ENCODE measurements around the gene SP140L.
"Not testable (repeated sequence)": the region's sequence is repeated elsewhere in the genome, so short reads cannot be mapped to it uniquely, and the experiment has no call there.

Gene SP140L

GRCh38 chr2:230423851-230424458 lies 97.0 kb downstream of the SP140L start:
- no peak for DNase-seq

DNA sequence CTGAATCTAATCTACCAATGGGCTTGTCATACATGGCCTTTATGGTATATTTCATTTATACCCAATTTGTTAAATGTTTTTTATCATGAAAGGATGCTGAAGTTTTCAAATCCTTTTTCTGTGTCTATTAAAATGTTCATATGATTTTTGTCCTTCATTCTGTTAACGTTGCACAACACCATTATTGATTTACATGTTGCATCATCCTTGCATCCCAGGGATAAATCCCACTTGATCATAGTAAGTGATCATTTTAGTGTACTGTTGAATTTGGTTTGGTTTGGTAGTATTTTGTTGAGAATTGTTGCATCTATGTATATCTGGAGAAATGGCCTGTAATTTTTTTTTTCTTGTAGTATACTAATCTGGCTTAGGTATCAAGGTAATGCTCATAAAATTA lies 98.4 kb downstream of the SP140L start:
- no peak for DNase-seq

- no peak for DNase-seq
Measured at GRCh38 chr2:230429513-230429912, 102.5 kb downstream of the SP140L start.

GRCh38 chr2:230430957-230431910 lies 104.2 kb downstream of the SP140L start:
- DNase-seq, result no peak

GRCh38 chr2:230434677-230435324 lies 107.8 kb downstream of the SP140L start:
- DNase-seq, result no peak

DNA sequence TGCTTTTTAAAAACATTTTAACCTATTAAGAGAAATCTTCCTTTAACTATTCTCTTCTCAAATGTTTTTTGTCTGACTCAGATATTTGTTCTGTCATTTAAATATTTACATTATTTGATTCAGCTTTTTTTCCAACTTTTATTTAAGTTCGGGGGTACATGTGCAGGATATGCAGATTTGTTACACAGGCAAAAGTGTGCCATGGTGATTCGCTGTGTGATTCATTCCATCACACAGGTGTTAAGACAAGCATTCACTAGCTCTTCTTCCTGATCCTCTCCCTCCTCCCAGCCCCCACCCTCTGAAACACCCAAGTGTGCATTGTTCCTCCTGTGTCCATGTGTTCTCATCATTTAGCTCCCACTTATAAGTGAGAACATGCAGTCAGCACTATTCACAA lies 108.4 kb downstream of the SP140L start:
- DNase-seq, result no peak

- DNase-seq, result not testable (repeated sequence)
Measured at GRCh38 chr2:230439121-230439520, 112.1 kb downstream of the SP140L start.

DNA sequence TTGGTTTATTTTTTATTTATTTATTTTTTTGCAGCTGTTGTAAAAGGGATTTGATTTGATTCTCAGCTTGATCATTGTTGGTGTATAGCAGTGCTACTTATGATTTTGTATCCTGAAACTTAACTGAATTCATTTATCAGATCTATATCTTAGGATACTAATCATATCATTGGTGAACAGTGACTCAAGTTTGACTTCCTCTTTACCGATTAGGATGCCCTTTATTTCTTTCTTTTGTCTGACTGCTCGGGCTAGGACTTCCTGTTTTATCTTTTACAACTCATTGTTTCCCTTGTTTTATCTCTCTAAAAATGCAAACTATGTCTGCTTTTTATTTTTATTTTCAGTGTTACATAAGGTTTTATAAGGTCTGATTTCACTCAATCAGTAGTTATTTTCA lies 112.6 kb downstream of the SP140L start:
- DNase-seq, result no peak

DNA sequence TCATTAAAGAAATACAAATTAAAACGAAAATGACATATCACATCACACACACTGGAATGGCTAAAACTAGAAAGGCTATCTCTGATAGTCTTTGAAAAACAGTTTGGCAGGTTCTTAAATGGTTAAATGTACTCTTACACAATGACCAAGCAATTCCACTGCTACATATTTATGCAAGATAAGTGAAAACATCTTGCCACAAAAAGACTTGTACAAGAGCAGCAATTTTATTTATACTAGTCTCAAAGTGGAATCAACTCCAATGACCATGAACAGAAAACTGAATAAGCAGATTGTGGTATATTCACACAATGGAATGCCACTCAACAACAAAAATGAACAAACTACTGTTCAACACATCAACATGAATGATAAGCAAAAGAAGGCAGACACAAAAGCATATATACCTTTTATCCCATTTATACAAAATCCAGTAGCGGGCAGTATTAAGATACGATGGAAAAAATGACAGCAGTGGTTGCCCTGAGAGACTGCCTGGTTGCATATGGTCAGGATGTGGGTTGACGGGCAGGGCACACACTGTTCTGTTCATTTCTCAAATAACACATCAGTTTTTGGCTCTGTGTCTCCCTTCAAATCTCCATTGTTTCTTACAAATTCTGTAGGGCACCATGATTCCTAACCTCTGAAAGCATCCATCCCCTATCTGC lies 114.4 kb downstream of the SP140L start:
- no peak for DNase-seq

DNA sequence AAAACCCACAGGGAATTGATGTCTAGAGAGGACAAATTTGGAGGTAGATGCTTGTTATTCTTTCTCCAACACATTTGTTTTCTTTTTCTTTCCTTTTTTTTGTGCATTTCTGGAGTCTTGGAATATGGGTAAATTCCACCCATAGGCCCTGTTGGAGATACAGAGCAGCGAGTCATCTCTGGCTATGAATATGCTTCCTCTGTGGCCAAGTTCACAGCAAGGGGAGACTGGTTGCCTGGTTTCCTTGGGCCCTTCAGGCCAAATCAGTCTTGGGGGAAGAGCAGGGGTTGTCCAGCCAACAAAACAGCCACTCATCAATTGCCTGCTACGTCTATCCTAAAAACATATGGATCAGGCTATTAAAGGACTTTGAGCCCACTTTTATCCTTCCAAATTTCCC lies 116.5 kb downstream of the SP140L start:
- DNase-seq, result no peak

DNA sequence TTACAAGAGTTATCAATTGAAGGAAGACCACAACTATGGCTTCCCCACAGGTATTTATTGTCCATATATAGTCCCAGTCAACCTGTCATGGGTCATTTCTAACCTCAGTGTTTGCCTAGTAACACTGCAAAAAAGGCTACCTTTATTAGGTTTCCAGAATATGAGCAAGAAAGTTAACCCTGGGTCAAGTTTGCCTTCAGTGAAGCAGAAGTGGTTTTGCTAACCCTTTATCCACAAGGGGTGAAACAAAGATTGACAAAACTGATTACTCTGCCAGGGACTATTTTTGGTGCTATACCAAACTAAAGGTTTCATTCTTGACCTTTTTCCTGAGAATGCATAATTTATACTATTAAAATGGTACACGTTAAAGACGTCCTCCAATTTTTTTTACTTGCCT lies 117.8 kb downstream of the SP140L start:
- no peak for DNase-seq

DNA sequence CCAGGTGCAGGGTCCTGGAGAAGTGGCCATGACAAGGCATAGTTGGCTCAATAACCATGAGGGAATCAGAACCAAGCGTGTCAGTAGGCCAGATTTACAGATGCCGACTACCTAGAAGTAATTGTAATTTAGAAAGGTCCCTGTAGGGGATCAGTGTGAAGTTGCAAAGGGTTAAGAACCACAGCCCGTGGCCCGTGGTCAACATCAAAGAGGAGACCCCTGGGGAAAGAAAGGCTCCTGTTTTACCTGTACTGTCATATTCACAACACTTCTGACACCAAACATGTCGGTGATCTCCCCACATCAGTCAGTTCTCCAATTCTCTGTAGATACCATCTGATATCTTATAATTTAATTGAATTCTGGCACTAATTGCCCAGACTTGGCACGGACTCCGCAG lies 120.0 kb downstream of the SP140L start:
- DNase-seq, result no peak

GRCh38 chr2:230447455-230448451 lies 120.8 kb downstream of the SP140L start:
- DNase-seq, result no peak

DNA sequence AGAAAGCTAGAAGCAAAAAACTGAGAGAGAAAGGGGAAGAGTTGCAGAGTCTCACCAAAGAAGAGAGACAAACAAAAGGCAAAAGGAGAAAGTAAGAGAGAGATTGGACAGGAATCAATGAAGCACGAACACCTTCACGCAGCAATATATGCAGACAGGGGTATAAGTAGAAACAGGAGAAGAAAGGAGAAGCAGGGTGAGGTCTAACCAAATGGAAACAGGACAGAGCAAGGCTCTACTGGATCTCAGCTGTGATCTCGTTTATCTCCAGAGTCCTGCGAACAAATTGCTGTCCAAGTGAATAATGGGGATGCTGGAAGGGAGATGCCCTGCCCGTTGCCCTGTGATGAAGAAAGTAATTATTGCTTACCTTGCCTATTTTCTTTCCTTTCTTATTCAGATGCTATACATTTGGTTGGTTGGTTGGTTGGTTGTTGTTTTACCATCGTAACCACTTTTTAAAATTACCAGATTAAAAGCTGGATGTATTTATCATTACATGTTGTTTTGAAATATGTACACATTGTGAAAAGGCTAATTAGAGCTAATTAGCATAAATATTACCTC lies 123.0 kb downstream of the SP140L start:
- no peak for DNase-seq

GRCh38 chr2:230453006-230453405 lies 126.0 kb downstream of the SP140L start:
- DNase-seq, result no peak
